ENCODE data around the gene GNAT2.

GNAT2 gene

DNA sequence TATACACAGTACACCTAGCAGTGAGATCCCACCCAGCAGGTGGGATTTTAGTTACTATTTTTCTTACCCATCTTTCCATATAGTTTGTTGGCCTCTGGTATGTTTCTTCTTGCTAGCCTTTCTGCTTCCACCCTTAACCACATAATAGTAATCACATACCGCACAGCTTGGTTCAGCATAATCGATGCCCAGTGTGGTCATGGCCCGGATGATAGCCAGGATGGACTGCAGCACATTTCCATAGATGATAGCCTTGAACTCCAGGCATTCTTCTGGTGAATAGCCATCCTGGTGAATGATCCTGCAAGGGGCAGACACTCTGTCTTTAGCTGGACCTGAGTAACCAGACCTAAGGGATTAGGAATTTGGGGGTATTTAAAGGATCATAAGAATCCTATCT lies 9.5 kb downstream of the GNAT2 start:
- DNase-seq: no peak

GRCh38 chr1:109605381-109605780 lies 14.0 kb downstream of the GNAT2 start:
- no peak for DNase-seq

- no peak for DNase-seq
Observed at GRCh38 chr1:109603229-109603628, 16.2 kb downstream of the GNAT2 start.

DNA sequence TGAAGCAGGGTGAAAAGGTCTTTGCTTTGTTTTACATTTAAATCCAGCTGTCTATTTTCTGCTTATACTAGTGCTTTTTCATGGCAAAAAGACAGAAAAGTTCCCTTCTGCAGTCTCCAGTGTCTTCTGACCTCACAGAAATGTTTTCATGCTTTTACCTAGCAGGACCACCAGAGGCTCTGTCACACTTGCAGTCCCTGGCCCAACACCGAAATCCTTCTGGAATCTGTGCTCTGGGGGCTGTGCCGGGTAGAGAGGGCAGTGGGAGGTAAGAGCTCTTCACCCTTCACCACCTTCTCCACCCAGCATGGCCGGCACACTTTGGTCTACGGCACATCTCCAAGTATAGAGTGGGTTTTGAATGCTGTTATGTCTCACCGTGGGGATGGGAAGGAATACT lies 20.8 kb downstream of the GNAT2 start:
- no peak for DNase-seq

DNA sequence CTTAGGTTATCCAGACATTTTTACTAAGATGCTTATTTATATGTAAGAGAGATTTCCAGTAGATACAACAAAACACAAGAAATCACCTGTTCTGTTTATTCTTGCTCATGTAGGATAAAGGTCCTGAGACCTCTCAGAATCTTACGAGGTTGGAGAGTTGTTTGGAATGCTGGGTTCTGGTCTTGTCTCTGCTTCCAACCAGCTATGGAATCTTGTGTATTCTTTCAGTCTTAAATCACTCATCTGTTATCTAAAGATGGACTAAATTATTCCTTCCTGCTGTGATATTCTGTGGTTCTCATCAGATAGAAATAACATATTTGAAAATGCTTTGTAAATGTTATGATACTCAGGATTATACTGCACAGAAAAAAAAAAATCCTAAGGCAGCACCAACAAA lies 21.3 kb downstream of the GNAT2 start:
- DNase-seq: no peak

DNA sequence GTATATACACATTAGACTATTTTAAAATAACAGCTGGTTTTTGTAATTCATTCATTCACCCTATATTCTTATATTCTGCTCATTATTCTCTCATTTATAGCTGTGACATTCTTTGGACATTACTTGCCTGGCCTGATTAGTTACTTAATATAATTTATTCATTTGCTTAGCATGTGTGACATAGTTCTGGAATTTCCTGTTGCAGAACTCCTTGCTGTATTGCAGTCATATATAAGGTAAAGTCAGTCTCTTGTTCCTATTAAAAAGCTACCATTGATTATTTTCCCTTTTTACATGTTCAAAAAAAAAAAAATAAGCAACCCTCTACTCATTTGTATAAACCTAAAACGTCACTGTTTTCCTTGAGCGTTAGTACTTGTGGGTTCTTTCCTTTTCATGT lies 23.9 kb downstream of the GNAT2 start:
- DNase-seq: no peak

DNA sequence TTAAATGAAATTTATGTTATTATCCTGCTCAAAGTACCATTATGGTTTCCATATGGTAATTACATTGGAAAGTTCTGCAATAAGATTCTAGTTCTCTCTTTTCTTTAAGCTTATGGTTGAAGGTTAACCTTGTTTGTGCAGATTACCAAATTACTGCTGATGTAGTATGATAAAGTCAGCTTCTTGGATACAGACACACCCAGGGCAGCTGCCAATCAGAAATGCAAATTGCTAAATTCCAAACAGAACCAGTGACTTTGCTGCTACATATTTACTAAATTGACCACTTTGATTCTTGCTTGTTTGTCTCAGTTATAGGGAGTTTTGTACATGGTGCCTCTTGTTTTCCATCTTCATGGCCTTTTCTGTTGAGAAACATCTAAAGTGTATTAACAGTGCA lies 26.5 kb downstream of the GNAT2 start:
- no peak for DNase-seq

DNA sequence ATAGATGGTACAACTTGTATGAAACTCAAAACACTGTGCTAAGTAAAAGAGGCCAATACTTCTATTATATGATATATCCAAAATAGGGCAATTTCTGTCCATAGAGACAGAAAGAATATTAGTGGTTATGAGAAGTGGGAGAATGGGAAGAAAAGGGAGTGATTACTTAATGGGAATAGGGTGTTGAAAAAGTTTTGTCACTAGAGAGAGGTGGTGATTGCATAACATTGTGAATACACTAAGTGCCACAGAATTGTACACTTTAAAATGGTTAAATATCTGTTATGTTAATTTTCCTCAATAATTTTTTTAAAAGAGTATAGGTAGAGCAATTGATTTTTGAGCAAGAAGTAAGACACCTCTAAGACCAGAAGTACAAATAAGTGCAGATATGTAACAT lies 29.7 kb downstream of the GNAT2 start:
- no peak for DNase-seq

DNA sequence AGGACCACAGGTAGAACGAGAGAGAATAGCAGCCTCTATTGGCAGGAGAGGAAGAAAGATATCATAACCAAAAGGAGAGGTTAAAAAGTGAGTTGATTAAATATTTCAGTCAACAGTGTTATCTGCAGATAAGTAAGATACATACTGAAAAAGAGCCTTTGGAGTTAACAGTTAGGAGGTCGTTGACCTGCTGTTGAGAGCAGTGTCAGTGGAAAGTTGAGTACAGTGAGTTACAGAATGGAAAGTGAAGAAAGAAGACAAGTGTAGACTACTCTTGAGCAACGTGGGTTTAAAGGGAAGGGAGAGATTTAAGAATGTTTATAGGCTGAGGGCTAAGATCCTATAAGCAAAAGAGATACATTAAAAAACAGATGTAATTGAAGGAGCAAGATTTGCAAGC lies 30.2 kb downstream of the GNAT2 start:
- DNase-seq: no peak

GRCh38 chr1:109586055-109586454 lies 33.4 kb downstream of the GNAT2 start:
- no peak for DNase-seq

DNA sequence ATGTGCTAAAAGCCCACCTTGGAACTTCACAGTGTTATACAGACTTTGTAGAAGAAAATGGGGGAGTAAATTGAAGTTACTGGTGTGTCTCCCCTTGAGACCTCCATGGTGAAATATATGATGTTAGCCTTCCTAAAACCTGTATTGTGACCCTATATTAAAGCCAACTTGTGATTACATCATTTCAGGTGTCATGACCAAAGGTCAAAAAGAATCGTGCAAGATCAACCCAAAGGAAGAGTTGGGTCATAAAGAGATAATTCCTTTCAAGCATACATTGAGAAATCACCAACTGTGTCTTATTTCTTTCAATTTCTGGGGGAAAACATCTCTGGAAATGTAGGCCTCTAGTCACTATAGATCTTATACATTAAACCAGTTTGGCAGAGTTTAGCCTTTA lies 34.6 kb downstream of the GNAT2 start:
- DNase-seq: no peak

GRCh38 chr1:109582021-109582420 lies 37.4 kb downstream of the GNAT2 start:
- no peak for DNase-seq

DNA sequence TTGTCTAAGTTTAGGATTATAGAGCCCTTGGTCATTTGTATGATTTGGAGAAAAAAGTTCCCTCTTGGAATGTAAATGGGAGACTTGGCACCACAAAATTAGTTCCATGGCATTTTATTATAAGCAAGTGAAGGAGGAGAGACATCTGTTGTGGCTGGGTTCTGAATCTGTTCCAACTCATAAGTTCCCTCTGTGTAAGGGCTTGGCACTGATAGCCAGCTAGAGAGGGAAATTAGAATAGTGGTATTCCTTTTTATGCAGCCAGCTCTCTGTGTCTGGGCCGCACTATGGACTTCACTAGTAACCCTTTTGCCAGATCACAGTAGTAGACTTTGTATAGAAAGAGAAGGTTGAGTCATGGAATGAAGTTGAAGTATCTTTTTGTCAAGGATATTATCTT lies 39.9 kb downstream of the GNAT2 start:
- no peak for DNase-seq

DNA sequence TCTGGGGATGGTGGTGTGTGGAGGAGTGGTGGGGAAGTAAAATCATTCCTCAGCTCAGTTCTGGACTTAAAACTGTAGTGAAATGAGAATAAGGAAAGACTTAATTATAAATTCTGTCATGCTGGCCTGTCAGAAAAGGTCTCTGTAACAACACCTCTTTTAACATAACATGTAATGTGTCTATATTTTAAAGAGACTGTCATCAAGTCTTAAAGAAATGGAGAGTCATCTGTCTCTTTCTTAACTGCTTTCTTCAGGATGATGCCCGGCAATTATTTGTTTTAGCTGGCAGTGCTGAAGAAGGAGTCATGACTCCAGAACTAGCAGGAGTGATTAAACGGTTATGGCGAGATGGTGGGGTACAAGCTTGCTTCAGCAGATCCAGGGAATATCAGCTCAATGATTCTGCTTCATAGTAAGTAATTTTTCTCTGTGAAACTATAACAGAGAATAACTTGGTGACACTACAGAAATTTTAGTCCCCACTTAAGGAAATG lies 40.4 kb downstream of the GNAT2 start:
- no peak for DNase-seq

- DNase-seq: no peak
Observed at GRCh38 chr1:109573785-109574184, 45.6 kb downstream of the GNAT2 start.

DNA sequence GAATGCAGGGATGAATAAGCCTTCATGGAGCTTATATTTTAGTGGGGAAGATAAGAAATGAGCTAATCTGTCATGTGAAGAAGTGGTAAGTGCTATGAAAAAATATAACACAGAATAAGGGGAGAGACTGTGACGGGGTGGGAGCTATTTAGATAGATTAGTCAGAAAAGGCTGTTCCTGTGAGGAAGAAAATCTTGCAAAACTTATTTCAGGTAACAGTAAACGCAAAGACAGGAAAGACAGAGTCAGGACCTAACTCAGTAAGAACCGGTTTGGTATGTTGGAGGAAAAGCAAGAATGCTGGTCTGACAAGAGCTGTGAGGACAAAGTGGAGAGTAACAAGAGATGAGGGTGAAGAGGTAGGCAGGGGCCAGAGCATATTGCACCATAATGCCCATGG lies 49.0 kb downstream of the GNAT2 start:
- no peak for DNase-seq

DNA sequence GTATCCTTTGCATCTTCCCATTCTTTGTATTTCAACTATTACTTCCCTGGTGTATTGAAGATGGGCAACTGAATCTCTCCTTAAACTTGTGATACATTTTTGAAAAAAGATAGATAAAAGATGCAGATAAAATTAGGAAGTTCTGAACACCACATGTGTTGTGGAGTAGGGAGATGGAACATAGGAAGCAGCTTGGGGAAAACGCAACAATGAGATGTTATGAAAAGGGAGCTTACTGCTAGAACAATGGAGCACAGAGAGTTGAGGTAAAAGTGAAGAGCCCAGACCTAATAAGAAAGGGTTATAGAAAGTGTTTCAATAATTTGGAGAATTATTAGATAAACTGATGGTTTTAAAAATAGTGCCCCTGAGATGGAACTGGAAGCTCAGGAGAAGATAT lies 50.1 kb downstream of the GNAT2 start:
- DNase-seq: no peak

DNA sequence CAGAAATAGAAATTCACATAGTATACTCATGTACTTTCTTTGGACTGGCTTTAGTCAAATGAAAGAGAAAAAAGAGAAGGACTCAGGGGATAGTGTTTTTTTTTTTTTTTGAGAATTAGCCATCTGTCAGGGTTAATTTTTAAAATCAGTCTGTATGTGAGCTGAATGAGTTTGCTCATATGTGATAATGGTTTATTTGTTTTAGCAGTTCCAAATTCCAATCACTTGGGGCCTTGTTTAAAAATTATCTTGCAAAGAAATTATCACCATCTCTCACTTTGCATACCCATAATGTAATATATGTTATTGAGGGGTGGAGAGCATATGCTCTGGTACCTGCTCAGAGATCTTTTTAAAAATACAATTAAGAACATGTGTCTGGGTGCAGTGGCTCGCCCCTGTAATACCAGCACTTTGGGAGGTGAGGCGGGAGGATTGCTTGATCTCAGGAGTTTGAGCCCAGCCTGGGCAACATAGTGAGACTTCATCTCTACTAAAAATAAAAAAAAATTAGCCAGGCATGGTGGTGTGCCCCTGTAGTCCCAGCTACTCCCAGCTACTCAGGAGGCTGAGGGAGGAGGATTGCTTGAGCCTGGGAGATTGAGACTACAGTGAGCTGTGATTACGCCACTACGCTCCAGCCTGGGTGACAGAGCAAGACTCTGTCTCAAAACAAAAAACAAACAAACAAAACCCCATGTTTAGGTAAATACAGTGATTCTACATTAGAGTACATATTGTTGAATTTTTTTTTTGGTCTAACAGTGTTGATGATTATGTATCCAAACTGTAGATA lies 51.3 kb downstream of the GNAT2 start:
- no peak for DNase-seq

GRCh38 chr1:109566982-109567381 lies 52.4 kb downstream of the GNAT2 start:
- no peak for DNase-seq

DNA sequence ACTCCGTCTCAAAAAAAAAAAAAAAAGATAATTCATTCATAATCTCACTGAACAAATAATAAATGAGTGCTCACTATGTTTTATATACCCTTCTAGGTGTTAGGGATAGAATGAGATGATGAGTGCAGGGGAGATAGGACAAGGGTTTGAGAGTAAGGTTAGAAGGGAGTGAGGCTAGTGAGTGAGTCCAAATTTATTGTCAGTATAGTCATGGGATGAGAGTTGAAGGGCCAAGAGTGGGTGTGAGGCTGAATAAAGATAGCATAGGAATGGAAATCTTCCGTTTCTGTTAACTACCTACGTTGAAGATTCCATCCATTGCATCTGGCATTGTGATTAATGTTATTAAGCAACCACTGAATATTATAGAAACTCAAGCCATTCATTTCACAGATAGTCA lies 54.2 kb downstream of the GNAT2 start:
- DNase-seq: no peak

DNA sequence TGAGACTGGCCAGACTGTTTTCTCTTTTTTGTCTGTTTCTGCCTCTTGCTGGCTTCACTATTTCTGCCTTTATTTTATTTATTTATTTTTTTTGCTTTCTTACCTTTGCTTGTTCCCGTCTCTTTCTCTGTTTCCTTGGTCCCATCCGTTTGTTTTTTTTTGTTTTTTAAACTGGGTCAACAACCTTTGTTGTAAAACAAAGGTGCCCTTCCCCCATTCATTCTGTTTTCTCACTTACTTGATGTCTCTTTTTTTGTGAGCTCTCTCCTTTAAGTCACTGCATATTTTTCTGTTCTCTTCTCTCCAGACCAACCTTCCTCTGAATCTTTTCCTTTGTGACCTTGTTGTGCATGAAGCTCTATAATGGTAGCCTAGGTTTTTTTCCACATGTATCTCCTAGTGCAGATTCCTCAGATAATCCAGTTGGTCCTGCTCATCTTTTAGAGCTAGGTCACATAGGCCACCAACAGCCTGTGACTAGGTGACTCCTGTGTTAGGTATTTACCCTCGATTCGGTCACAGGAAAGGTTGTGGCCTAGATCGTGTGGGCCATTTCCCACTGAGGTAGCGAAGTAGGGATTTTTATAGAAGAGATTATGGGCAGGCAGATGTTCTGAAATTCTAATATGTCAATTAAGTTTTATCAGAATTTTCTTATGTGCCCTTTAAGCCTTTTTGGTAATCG lies 55.1 kb downstream of the GNAT2 start:
- DNase-seq: no peak

GRCh38 chr1:109559995-109560394 lies 59.4 kb downstream of the GNAT2 start:
- no peak for DNase-seq

DNA sequence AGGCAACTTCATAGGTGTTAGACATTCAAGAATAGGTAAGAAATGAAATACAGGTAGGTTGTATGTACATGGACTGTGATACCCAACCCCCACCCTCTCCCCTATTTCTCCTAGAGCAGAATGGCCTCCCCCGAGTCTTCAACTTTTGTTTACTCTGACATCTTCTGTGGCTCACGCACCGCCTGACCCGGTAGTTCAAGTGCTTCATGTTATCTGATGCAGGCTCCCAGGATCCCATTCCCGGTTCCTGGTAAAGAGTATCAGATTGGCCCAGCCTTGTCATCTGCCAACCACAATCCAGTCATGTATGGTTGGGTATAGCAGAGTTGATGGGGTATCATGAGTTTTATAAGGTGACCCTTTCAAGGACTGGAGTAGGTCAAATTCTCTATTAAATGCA lies 61.9 kb downstream of the GNAT2 start:
- no peak for DNase-seq

- DNase-seq: no peak
Observed at GRCh38 chr1:109556563-109556962, 62.9 kb downstream of the GNAT2 start.
